Muscle of back (tissue), 11 donors: ENCODE data around the gene ZFYVE21. TPM values are rescaled to one million over a fixed set of nuclear protein-coding genes. Genes with fewer than 3 reads are reported as not detected.

Source experiments
- DNase-seq, 3 donors: peaks; one replicate each; pipeline versions ENCODE4 v3.0.0 to v3.0.0-alpha.2; 2013
- polyA plus RNA-seq, 10 donors: library from polyadenylated mRNA; unstranded; fragments of 120-200 nt; gene quantifications; one replicate each; pipeline ENCODE4 v1.2.1, GENCODE V29; 2013; ENCODE audit not compliant: insufficient read length in 10 of 10

ZFYVE21 gene
- polyA plus RNA-seq, 10 donors, result 33.1 to 45.5 (median 40.5) TPM

GRCh38 chr14:103702497-103703432 lies 12.8 kb upstream of the ZFYVE21 start:
- peak in 1 of 3 donors; percentile 43 for DNase-seq

- DNase-seq, result no peak
Observed at GRCh38 chr14:103703433-103704385, 11.9 kb upstream of the ZFYVE21 start.

GRCh38 chr14:103704708-103705107 lies 10.9 kb upstream of the ZFYVE21 start:
- DNase-seq, result no peak

GRCh38 chr14:103705118-103705503 lies 10.5 kb upstream of the ZFYVE21 start:
- DNase-seq, result peak in 1 of 3 donors; percentile 39

GRCh38 chr14:103705504-103706284 lies 9.9 kb upstream of the ZFYVE21 start:
- DNase-seq, result no peak

- no peak for DNase-seq
Observed at GRCh38 chr14:103706551-103707328, 8.9 kb upstream of the ZFYVE21 start.

- no peak for DNase-seq
Observed at GRCh38 chr14:103707329-103708263, 8.0 kb upstream of the ZFYVE21 start.

- no peak for DNase-seq
Observed at GRCh38 chr14:103708750-103709187, 6.8 kb upstream of the ZFYVE21 start.

- DNase-seq, result no peak
Observed at GRCh38 chr14:103709814-103710213, 5.8 kb upstream of the ZFYVE21 start.

- DNase-seq, result no peak
Observed at GRCh38 chr14:103710771-103711377, 4.7 kb upstream of the ZFYVE21 start.

- no peak for DNase-seq
Observed at GRCh38 chr14:103711516-103712431, 3.8 kb upstream of the ZFYVE21 start.

- no peak for DNase-seq
Observed at GRCh38 chr14:103712633-103713247, 2.9 kb upstream of the ZFYVE21 start.

- DNase-seq, result no peak
Observed at GRCh38 chr14:103713304-103714062, 2.1 kb upstream of the ZFYVE21 start.

- no peak for DNase-seq
Observed at GRCh38 chr14:103714063-103714724, 1.4 kb upstream of the ZFYVE21 start.

- DNase-seq, result peak in 1 of 3 donors; percentile 61
Observed at GRCh38 chr14:103716091-103716801, 636 bp downstream of the ZFYVE21 start.
